Measurements from ENCODE around the gene OR10V1. TPM values are rescaled to one million over a fixed set of nuclear protein-coding genes. Genes with fewer than 3 reads are reported as not detected.

Gene OR10V1
- total and polyA plus RNA-seq, 2 of the 4 experiments (the other 2 are of a cell fraction) = not detected

- Histone ChIP-seq H3K9me3 (ENCODE audit: control insufficient read depth, insufficient read depth, low read length) (no peaks in the 10 kb centered on the region), H3K27ac (ENCODE audit: insufficient read depth, low read length) (no peak overlapping the region), H3K14ac (replicated peaks; ENCODE audit: low read depth, low read length) (no peak overlapping the region), H2BK5ac (ENCODE audit: low read depth, low read length, poor library complexity, severe bottlenecking) (no peak overlapping the region), H3K4me2 (ENCODE audit: low read depth, low read length) (no peak overlapping the region), H3K4me1 (ENCODE audit: control insufficient read depth, insufficient read depth, low read length) (peaks cover 5% of the 10 kb centered on the region), H4K8ac (ENCODE audit: low read depth in 2 of 2, low read length in 2 of 2) (no peak overlapping the region), H3K4me3 (ENCODE audit: insufficient read depth, low read depth, low read length) (no peak overlapping the region), H3K56ac (ENCODE audit: extremely low read depth, insufficient read depth, low read length) (no peak overlapping the region), H3K27me3 (ENCODE audit: control insufficient read depth, insufficient read depth, low read length) (no peaks in the 10 kb centered on the region), H2AK5ac (ENCODE audit: low read depth, low read length) (no peak overlapping the region), H2BK120ac (ENCODE audit: low read depth, low read length) (no peak overlapping the region), H3K18ac (ENCODE audit: low read depth, low read length) (no peak overlapping the region), H4K91ac (ENCODE audit: insufficient read depth, low read depth, low read length) (no peak overlapping the region), H4K5ac (ENCODE audit: low read depth, low read length) (no peak overlapping the region), H3K9ac (ENCODE audit: low read depth, low read length) (no peak overlapping the region), H4K20me1 (ENCODE audit: insufficient read depth, low read length) (peaks cover 9% of the 10 kb centered on the region; the same call in 1 of the 2 replicates), H2BK15ac (ENCODE audit: low read depth, low read length) (no peak overlapping the region), H3K4ac (ENCODE audit: low read depth, low read length) (no peak overlapping the region), H2AK9ac (replicated peaks; ENCODE audit: low read depth, low read length, poor library complexity) (no peak overlapping the region), H3K36me3 (ENCODE audit: control insufficient read depth, insufficient read depth, low read length) (no peaks in the 10 kb centered on the region), H3K79me1 (ENCODE audit: low read depth in 1 of 2, low read length in 2 of 2) (peaks cover 0 to 23% of the 10 kb centered on the region in 2 experiments; a peak in 3 of 4 replicates), H2BK20ac (ENCODE audit: low read depth, low read length) (no peak overlapping the region), H3K9me1 (ENCODE audit: insufficient read depth, low read length) (peaks cover 5% of the 10 kb centered on the region; the same call in 1 of the 2 replicates), H3K23ac (ENCODE audit: low read depth, low read length) (no peak overlapping the region), H2AFZ (replicated peaks; ENCODE audit: low read length, poor library complexity) (no peak overlapping the region)
- in situ Hi-C loops (cut with MboI; ENCODE audit: low sequenced_read_pairs) (loop anchor here (5.0 kb wide), 1 partner anchor 44 kb away; no protein-coding TSS in a partner anchor), intact Hi-C loops (cut with micrococcal nuclease) (no loop called here), dilution Hi-C loops (cut with HindIII; ENCODE audit: low sequenced_read_pairs, unreplicated experiment) (no loop called here)
- TF ChIP-seq CHD1 (IDR thresholded peaks at IDR 0.05; ENCODE audit: low read depth, low read length) (no peak), RFX5 (IDR thresholded peaks at IDR 0.05; ENCODE audit: low read depth, low read length) (no peak), BHLHE40 (IDR thresholded peaks at IDR 0.05; ENCODE audit: low read depth, low read length) (no peak), MAZ (IDR thresholded peaks at IDR 0.05; ENCODE audit: borderline replicate concordance, low read depth, low read length) (no peak), ELK1 (IDR thresholded peaks at IDR 0.05; ENCODE audit: borderline replicate concordance, low read depth, low read length) (no peak), NFE2L2 (IDR thresholded peaks at IDR 0.05; ENCODE audit: low read depth, low read length) (no peak)
- WGBS, 2 experiments (ENCODE audit: extremely low coverage in 2 of 2, insufficient read length in 1 of 2) = 83% methylated on average over 1 of the region's 4 CpGs; no CpG with 5 or more reads in 1 of the 2 experiments
- ChIA-PET POLR2A (ENCODE audit: unreplicated experiment) (no interaction called here), CTCF (no interaction called here)
- ATAC-seq (ENCODE audit: low read depth) (no peak), DNase-seq (no peak)
- BruUV-seq (replicated peaks) = no TSS peak
These were observed 44.9 kb upstream of the OR10V1 start for GRCh38 chr11:59758401-59759037.
